HG03280 (cell line): ENCODE results near the gene OR4K13.

Source experiments
- ATAC-seq: cut with Tn5 transposase; IDR thresholded peaks from one replicate; pipeline ENCODE4 v1.9.1; 2021; ENCODE audit warnings: mild to moderate bottlenecking, moderate library complexity; ENCODE audit not compliant: unreplicated experiment

The OR4K13 gene, protein sequence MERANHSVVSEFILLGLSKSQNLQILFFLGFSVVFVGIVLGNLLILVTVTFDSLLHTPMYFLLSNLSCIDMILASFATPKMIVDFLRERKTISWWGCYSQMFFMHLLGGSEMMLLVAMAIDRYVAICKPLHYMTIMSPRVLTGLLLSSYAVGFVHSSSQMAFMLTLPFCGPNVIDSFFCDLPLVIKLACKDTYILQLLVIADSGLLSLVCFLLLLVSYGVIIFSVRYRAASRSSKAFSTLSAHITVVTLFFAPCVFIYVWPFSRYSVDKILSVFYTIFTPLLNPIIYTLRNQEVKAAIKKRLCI

DNA sequence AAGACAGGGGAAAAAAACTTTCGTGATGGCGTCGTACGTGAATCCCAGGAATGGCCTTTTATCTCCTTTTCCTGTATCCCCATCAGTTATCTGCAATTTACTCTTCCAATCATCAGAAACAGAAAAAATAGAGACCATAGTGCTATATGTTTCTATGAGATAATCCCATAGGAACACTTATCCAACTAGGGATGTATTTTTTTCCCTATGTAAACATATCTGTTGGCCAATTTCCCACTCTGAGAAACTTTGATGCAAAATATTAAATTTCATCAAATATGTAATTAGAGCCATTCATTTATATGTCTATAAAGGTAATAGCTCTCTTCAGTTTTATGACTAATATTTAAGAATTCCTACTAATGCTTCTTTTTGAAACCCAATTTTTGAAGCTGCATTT is at the start of gene OR4K13:
TSS of gene OR4K13 (minus strand) at position 101 of the 400 bp plus-strand sequence. CDS start 1,280 bp downstream, outside the sequence.
- ATAC-seq, result no peak

DNA sequence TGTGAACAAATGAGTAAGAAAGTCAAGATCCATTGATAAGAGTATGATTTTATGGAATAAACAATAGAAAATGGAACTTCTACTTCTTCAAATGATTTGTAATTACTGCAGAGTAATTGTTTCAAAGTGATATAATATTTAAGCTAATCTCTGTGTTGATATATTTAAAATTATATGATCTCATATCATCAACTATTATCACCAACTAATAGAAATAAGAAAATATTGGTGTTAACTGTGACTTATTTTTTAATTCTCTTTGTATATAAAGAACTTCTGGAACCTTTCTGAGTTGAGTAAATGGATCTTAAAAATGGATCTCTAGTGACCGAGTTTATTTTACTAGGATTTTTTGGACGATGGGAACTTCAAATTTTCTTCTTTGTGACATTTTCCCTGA is 23.9 kb upstream of the OR4K13 start, which contains the start of gene OR4L1:
TSS of gene OR4L1 (plus strand) at position 301 of the 400 bp plus-strand sequence. CDS start at position 301, 0 bp downstream.
- ATAC-seq, result no peak

DNA sequence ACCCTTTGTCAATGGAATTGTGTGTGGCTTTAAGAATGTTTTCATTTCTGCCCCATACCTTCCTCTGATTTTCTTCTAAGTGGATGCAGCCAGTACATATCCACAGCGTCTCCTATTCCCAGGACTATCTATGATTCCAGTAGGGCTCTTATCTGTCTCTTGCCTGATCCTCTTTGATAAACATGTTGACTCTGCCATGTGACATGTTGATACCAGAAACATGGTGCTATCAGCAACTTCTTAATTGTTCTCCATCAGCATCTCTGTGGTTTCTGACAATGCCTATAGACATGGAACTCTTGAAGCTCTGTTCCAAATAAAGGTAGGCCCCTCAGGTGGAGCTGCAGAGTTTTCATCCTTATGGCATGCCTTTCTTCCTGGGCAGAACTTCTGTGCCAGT is 12.4 kb upstream of the OR4K13 start:
- no peak for ATAC-seq

DNA sequence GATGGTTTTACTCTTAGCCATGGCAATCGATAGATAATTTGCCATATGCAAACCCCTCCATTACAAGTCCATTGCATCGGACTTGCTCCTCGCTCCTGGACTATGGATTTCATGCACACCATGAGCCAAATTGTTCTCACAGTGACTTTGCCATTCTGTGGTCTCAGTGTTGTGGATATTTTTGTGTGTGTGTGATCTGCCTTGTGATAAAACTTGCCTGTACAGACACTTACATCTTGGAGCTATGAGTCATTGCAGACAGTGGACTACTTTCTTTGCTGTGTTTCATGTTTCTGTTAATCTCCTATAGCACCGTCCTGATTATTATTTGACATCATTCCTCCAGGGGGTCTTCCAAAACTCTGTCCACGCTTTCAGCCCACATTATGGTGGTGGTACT is 8.4 kb upstream of the OR4K13 start:
- ATAC-seq, result no peak

DNA sequence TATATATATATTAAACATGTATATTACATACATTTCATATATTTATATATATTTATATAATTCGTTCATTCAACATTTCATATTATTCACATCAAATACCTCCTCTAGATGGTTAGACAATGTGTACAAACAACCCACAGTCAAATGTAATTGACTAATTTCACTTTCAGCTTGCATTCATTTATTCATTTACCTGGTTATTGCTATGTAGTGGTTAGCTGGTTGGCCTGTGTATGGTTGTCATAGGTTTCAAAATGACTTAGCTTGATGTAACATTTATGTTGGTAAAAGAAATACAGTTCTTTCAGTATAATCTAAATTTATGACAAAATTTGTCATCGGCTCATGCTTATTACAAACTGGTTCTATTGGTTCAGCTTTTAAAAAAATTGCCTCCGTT is 389 bp downstream of the OR4K13 start:
- no peak for ATAC-seq

DNA sequence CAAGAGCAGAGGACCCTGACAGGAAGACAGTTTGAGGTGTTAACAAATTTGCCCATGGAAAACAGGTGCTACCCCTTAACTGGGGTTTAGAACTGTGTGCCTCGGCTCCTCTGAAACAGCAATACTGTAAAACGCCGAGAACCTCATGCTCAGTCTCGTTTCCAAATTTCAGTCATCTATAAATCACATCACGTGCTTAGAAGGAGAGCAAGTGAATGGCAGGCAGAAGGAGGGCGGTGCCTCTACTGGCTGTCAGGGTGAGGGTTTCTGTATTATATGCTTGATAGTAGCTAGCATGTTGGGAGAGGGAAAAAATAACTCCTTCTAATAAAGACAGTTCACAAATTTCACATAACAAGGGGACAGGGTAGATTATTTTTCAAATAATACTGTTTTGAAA is 4.8 kb downstream of the OR4K13 start:
- no peak for ATAC-seq

DNA sequence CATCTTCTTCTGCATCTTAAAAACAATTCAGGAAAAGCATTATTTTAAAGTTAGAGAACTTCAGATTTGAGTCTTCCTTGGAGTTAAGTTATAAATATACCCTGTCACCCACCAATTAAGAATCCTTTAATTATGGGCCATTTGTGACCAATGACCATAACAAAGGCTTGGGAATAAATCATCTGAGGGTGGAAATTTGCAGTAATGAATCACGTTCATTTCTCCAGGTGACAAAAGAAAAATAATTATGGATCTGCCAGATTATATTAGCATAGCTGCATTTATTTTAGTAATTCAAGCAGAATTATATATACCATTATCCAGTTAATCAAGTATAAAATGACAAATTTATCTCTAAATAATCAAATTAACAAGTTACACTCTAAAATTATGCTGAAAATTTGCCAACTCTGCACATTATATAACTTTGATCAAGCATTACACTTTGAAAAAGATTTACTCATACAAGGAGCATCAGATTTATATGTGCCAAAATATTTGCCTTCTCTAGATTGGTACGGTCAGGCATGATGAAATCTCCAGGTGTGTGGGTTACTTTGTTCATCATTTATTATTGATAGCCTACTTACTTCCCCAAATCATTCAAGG is 16.5 kb downstream of the OR4K13 start, which contains the start of gene OR4K14:
TSS of gene OR4K14 (minus strand) at position 51 of the 609 bp plus-strand sequence. CDS start 4,114 bp downstream, outside the sequence.
- ATAC-seq, result no peak

DNA sequence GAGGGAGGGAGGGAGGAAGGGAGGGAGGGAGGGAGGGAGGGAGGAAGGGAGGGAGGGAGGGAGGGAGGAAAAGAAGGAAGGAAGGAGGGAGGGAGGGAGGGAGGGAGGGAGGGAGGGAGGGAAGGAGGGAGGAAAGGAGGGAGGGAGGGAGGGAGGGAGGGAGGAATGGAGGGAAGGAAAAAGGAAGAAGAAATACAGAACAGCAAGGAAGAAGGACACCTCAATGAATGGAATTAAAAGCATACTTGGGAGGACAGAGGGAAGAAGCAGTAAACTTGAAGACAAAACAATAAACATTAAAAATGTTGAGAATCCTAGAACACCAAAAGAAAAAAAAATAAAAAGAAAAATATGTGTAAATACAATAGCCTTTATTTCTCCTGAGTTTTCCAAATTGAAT is 27.7 kb downstream of the OR4K13 start:
- no peak for ATAC-seq

DNA sequence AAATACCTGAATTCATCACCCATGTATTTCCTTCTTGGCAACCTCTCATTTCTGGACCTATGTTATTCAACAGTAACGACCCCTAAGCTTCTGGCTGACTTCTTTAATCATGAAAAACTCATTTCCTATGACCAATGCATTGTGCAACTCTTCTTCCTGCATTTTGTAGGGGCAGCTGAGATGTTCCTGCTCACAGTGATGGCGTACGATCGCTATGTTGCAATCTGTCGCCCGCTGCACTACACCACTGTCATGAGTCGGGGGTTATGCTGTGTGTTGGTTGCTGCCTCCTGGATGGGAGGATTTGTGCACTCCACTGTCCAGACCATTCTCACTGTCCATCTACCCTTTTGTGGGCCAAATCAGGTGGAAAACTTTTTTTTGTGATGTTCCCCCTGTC is 33.5 kb downstream of the OR4K13 start:
- no peak for ATAC-seq

DNA sequence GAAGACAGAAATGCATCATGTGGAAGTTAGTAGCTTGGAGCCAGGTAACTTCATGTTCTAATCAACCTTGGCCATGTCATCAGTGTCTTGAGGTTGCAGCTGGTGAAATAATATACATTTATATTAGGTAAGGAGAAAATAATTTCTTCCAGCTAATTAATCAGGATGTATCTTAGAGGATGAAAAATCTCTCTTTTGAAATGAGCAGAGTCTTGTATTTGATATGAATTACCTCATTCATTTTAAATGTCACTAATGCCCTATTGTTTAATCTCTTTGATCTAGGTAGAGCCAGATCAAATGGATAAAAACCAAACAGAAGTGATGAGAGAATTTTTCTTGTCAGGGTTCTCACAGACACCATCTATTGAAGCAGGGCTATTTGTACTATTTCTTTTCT is 34.0 kb downstream of the OR4K13 start, which contains the start of gene OR4Q2:
TSS of gene OR4Q2 (plus strand) at position 301 of the 400 bp plus-strand sequence.
- no peak for ATAC-seq

DNA sequence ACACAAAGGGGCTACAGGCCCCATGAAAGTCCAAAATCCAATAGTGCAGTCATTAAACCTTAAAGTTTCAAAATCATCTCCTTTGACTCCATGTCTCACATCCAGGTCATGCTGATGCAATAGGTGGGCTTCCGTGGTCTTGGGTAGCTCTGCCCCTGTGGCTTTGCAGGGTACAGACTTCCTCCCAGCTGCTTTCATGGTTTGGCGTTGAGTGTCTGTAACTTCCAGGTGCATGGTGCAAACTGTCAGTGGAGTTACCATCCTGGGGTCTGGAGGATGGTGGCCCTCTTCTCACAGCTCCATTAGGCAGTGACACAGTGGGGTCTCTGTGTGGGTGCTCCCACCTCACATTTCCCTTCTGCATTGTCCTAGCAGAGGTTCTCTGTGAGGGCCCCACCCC is 42.4 kb downstream of the OR4K13 start:
- no peak for ATAC-seq
